Prostate gland (tissue), 2 donors: ENCODE results near the gene SLC9C2.

Experiments used
- CTCF ChIP-seq, 4 experiments: fragments of 200-600 bp in 2 of 4; fragments of 450-650 bp in 2 of 4; sonication (generic) in 2 of 4; IDR thresholded peaks; 1 replicate in 3 of 4; 2 replicates in 1 of 4; pipeline ENCODE4 v1.5.1; 2016 to 2019; ENCODE audit warnings: antibody characterized with exemption in 4 of 4, mild to moderate bottlenecking in 2 of 4, moderate library complexity in 2 of 4
- POLR2AphosphoS5 ChIP-seq: sonication (generic); formaldehyde crosslinking; IDR thresholded peaks from one replicate; pipeline ENCODE4 v1.6.1; 2017; ENCODE audit warnings: antibody characterized with exemption

GRCh38 chr1:173580071-173580470 lies 22.8 kb downstream of the SLC9C2 start:
- TF ChIP-seq CTCF (IDR thresholded peaks at IDR 0.05) (no peak), POLR2AphosphoS5 (no peak)
